Measurements from ENCODE around the gene TTLL12.
A peak's percentile ranks its signal among the peaks of the same experiment; 100 is the strongest.

Gene TTLL12

DNA sequence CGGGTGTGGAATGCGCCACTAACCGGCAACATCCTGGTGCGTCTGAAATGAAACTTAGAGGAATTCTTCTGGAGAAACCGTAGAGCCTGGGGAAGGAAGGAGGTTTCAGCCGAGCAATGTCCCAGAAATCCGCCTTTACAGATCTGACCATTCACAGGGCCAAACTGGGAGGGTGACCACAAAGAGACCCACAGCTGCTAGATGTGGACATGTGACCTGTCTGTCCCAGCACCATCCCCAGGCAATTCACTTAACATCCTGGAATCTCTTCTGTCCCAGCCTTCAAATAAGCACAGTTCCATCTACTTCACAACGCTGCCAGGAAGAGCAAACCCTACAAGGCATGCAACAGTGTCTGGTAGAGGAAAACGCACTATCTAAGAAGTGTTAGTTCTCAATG is 53.5 kb downstream of the TTLL12 start:
- no peak overlapping the region for H3K4me3 ChIP-seq (replicated peaks; ENCODE audit: insufficient read depth, low read length)

DNA sequence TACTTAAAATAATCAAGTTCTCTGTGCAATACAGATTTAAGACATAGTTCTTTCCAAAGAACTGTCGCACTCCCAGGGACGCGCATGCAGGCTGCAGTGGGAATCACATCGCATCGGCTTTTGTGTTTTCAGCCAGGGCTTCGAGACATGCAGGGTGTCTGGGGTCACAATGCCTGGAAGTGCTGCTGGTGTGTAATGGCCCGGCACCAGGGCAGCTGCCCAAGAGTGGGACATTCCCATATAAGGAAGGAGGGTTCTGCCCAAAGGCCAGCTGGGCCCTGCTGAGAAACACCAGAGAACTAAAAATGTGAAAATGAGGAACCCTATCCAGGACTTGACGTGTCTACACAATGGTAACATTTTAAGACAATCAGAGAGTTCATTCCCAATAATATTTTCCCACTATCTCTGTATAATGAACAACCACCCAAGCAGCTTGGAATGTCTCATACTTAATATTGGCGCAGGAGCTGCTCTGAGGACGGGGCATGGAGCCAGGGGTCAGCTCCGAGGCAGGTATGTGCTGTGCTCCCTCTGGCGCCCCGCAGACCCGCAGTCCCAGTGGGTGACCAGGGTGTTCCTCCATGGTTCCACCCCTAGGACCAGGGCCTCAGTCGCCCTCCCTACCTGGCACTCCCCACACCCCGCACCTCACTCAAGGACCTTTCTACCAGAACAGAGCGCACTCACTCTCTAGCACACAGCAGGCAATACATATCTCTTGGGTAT is 55.0 kb downstream of the TTLL12 start:
- H3K27ac ChIP-seq (replicated peaks) = no peak overlapping the region
- H3K4me3 ChIP-seq (replicated peaks; ENCODE audit: insufficient read depth, low read length) = no peak overlapping the region
- DNase-seq (ENCODE audit: low read depth in 1 of 2, low spot score in 1 of 2) = no peak
- no peak for TF ChIP-seq REST (IDR thresholded peaks at IDR 0.05; ENCODE audit: insufficient replicate concordance, low read depth)
- TF ChIP-seq CTCF (IDR thresholded peaks at IDR 0.05; ENCODE audit: insufficient read depth, low read length) = no peak
- no peak for TF ChIP-seq GABPA (IDR thresholded peaks at IDR 0.05; ENCODE audit: low read depth)
- TF ChIP-seq SPI1 (IDR thresholded peaks at IDR 0.05; ENCODE audit: borderline replicate concordance, low read depth) = 0 out of 2 replicates have a peak, but pooled peaks have one; percentile 17
- no peaks in the 10 kb centered on the region for H3K27me3 ChIP-seq (ENCODE audit: insufficient read depth, poor library complexity, severe bottlenecking)

More for the DNA sequence above, 53.5 kb downstream of the TTLL12 start:
- no peak for DNase-seq (ENCODE audit: low read depth in 1 of 2, low spot score in 1 of 2)
- H3K27me3 ChIP-seq (ENCODE audit: insufficient read depth, poor library complexity, severe bottlenecking) = no peaks in the 10 kb centered on the region
- no peak overlapping the region for H3K27ac ChIP-seq (replicated peaks)
- TF ChIP-seq GABPA (IDR thresholded peaks at IDR 0.05; ENCODE audit: low read depth) (no peak), CTCF (IDR thresholded peaks at IDR 0.05; ENCODE audit: insufficient read depth, low read length) (no peak)

DNA sequence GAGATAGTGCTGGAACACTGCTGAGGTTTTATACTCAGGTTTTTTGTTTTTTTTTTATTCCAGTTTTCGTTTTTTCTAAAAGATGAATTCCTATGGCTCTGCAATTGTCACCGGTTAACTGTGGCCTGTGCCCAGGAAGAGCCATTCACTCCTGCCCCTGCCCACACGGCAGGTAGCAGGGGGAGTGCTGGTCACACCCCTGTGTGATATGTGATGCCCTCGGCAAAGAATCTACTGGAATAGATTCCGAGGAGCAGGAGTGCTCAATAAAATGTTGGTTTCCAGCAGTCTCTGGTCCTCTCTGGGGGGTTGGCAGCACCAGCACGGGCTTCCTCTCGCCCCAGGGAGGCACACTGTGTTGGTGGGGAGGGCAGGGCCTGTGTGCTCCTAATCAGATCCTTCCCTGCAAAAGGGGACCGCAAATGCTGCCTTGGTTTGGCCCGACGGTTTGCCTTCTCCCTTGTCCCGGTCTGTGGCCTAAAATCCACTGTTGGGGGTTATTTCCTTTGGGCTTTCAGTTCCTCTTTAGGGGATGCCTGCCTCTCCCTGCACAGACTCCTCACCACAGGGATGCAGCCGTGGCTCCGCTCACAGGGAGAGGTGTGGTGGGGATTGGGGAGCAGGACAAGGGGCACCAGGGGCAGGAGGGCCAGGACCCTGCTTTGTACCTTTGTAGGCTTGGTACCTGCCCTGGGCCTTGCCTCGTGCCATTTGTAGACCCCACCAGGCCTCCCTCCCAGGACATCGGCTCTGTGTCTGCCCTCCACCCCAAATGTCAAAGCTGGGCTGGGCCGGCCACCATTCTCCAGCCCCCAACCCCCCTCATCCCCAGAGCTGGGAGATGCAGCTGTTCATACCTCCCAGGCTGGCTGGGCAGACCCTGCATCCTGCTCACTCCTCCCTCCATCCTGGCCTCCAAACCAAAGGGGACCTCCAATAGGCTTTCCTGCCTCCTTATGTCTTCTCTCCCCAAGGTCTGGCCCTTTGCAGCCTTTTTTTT is 57.2 kb downstream of the TTLL12 start:
- Histone ChIP-seq H3K27ac (replicated peaks) (peak overlapping the region; percentile 86), H3K4me3 (replicated peaks; ENCODE audit: insufficient read depth, low read length) (no peak overlapping the region), H3K27me3 (ENCODE audit: insufficient read depth, poor library complexity, severe bottlenecking) (no peaks in the 10 kb centered on the region)
- DNase-seq (ENCODE audit: low read depth in 1 of 2, low spot score in 1 of 2) = peak; percentile 72 to 81
- TF ChIP-seq GABPA (IDR thresholded peaks at IDR 0.05; ENCODE audit: low read depth) (no peak), SPI1 (IDR thresholded peaks at IDR 0.05; ENCODE audit: borderline replicate concordance, low read depth) (peak; percentile 87)

- TF ChIP-seq CTCF (IDR thresholded peaks at IDR 0.05; ENCODE audit: insufficient read depth, low read length) = no peak
- no peak for TF ChIP-seq REST (IDR thresholded peaks at IDR 0.05; ENCODE audit: insufficient replicate concordance, low read depth)
- TF ChIP-seq SPI1 (IDR thresholded peaks at IDR 0.05; ENCODE audit: borderline replicate concordance, low read depth) = no peak
- peak; percentile 72 for TF ChIP-seq POLR2AphosphoS5 (IDR thresholded peaks at IDR 0.05; ENCODE audit: low read depth)
- Histone ChIP-seq H3K4me3 (replicated peaks; ENCODE audit: insufficient read depth, low read length) (no peak overlapping the region), H3K27me3 (ENCODE audit: insufficient read depth, poor library complexity, severe bottlenecking) (no peaks in the 10 kb centered on the region), H3K27ac (replicated peaks) (peak overlapping the region; percentile 86)
- DNase-seq (ENCODE audit: low read depth in 1 of 2, low spot score in 1 of 2) = no peak
These were observed 58.0 kb downstream of the TTLL12 start for GRCh38 chr22:43128928-43129424.

All from HL-60 (cell line).